Loucy (cell line): Measurements from ENCODE around the gene KRT86.

Experiments used
- H2AFZ ChIP-seq: fragments of 200-600 bp; sonication (generic); 2 replicates; pipeline ENCODE4 v1.6.0; 2016; ENCODE audit warnings: antibody characterized with exemption, mild to moderate bottlenecking, low read length, moderate library complexity
- H3F3A ChIP-seq: fragments of 200-600 bp; 2 replicates; pipeline ENCODE4 v1.6.0; 2016; ENCODE audit warnings: antibody characterized with exemption, low read depth, mild to moderate bottlenecking
- H3K27me3 ChIP-seq: fragments of 200-600 bp; sonication (generic); 2 replicates; pipeline ENCODE4 v1.6.1; 2014; ENCODE audit warnings: low read length, mild to moderate bottlenecking; ENCODE audit not compliant: insufficient read depth, poor library complexity, severe bottlenecking
- H3K36me3 ChIP-seq: fragments of 200-600 bp; sonication (generic); 2 replicates; pipeline ENCODE4 v1.6.1; 2016; ENCODE audit warnings: low read length; ENCODE audit not compliant: insufficient read depth
- H3K4me1 ChIP-seq: fragments of 200-600 bp; sonication (generic); 2 replicates; pipeline ENCODE4 v1.5.1; 2014; ENCODE audit warnings: low read length, mild to moderate bottlenecking; ENCODE audit not compliant: insufficient read depth, poor library complexity, severe bottlenecking
- H3K4me2 ChIP-seq: fragments of 200-600 bp; sonication (generic); 2 replicates; pipeline ENCODE4 v1.6.0; 2014; ENCODE audit warnings: antibody characterized with exemption, low read length, low read depth, mild to moderate bottlenecking; ENCODE audit not compliant: poor library complexity, severe bottlenecking
- H3K4me3 ChIP-seq: fragments of 200-600 bp; sonication (generic); 2 replicates; pipeline ENCODE4 v1.5.1; 2014; ENCODE audit warnings: low read length, mild to moderate bottlenecking, mixed read lengths; ENCODE audit not compliant: poor library complexity, severe bottlenecking
- H3K79me2 ChIP-seq: fragments of 200-600 bp; sonication (generic); 2 replicates; pipeline ENCODE4 v1.6.1; 2014; ENCODE audit warnings: low read length; ENCODE audit not compliant: insufficient read depth
- H3K9ac ChIP-seq: fragments of 200-600 bp; sonication (generic); 2 replicates; pipeline ENCODE4 v1.6.0; 2014; ENCODE audit warnings: mild to moderate bottlenecking, low read depth, low read length, moderate library complexity; ENCODE audit not compliant: poor library complexity, severe bottlenecking
- H3K9me2 ChIP-seq: fragments of 200-600 bp; sonication (generic); replicated peaks from 2 replicates; pipeline ENCODE4 v1.6.1; 2016; ENCODE audit warnings: low read depth, low read length, mixed read lengths
- H3K9me3 ChIP-seq: fragments of 200-600 bp; sonication (generic); 2 replicates; pipeline ENCODE4 v1.6.1; 2014; ENCODE audit warnings: mild to moderate bottlenecking, antibody characterized with exemption, low read length, low read depth; ENCODE audit not compliant: insufficient read depth
- H4K20me1 ChIP-seq: fragments of 200-600 bp; sonication (generic); 2 replicates; pipeline ENCODE4 v1.6.0; 2014; ENCODE audit warnings: antibody characterized with exemption, low read length, mild to moderate bottlenecking; ENCODE audit not compliant: insufficient read depth, poor library complexity, severe bottlenecking
- EZH2phosphoT487 ChIP-seq: fragments of 200-600 bp; IDR thresholded peaks from 2 replicates; pipeline ENCODE4 v1.6.1; 2018; ENCODE audit warnings: antibody characterized with exemption, mild to moderate bottlenecking, moderate library complexity, borderline replicate concordance
- TF ChIP-seq, protein P1 (sequence below): fragments of 200-600 bp; sonication (generic); conservative IDR thresholded peaks from 2 replicates; pipeline ENCODE4 v1.5.1; 2014; ENCODE audit warnings: mild to moderate bottlenecking, antibody characterized with exemption, low read length

The KRT86 gene

DNA sequence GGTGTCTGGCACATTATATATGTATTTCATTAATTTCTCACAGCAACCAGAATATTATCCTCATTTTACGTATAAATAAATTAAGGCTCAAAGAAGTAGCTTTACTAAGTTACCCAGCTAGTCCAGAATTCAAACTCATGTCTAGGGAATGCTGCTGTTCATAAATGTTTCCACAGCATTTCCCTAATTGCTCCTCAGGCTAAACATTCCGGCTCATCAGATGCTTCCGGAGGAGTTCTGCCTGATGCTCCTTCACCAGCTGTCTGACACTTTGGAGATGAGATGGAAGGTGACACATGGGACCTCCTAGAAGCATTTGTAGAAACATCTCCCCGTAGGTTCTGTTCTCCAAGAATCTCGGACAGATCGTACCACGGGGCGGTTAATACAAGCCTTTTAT, 80.7 kb downstream of the KRT86 start:
- Histone ChIP-seq H3K9me2 (no peaks in the 10 kb centered on the region), H3K27me3 (no peaks in the 10 kb centered on the region), H3K4me1 (peaks cover 63% of the 10 kb centered on the region), H3K79me2 (no peaks in the 10 kb centered on the region), H3K4me2 (no peak overlapping the region), H3K9ac (no peak overlapping the region), H3K4me3 (no peak overlapping the region), H3K9me3 (no peaks in the 10 kb centered on the region), H2AFZ (no peak overlapping the region), H4K20me1 (no peaks in the 10 kb centered on the region), H3K36me3 (no peaks in the 10 kb centered on the region), H3F3A (no peaks in the 10 kb centered on the region)
- TF ChIP-seq, protein P1, sequence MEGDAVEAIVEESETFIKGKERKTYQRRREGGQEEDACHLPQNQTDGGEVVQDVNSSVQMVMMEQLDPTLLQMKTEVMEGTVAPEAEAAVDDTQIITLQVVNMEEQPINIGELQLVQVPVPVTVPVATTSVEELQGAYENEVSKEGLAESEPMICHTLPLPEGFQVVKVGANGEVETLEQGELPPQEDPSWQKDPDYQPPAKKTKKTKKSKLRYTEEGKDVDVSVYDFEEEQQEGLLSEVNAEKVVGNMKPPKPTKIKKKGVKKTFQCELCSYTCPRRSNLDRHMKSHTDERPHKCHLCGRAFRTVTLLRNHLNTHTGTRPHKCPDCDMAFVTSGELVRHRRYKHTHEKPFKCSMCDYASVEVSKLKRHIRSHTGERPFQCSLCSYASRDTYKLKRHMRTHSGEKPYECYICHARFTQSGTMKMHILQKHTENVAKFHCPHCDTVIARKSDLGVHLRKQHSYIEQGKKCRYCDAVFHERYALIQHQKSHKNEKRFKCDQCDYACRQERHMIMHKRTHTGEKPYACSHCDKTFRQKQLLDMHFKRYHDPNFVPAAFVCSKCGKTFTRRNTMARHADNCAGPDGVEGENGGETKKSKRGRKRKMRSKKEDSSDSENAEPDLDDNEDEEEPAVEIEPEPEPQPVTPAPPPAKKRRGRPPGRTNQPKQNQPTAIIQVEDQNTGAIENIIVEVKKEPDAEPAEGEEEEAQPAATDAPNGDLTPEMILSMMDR, result no peak
- TF ChIP-seq EZH2phosphoT487, result no peak

DNA sequence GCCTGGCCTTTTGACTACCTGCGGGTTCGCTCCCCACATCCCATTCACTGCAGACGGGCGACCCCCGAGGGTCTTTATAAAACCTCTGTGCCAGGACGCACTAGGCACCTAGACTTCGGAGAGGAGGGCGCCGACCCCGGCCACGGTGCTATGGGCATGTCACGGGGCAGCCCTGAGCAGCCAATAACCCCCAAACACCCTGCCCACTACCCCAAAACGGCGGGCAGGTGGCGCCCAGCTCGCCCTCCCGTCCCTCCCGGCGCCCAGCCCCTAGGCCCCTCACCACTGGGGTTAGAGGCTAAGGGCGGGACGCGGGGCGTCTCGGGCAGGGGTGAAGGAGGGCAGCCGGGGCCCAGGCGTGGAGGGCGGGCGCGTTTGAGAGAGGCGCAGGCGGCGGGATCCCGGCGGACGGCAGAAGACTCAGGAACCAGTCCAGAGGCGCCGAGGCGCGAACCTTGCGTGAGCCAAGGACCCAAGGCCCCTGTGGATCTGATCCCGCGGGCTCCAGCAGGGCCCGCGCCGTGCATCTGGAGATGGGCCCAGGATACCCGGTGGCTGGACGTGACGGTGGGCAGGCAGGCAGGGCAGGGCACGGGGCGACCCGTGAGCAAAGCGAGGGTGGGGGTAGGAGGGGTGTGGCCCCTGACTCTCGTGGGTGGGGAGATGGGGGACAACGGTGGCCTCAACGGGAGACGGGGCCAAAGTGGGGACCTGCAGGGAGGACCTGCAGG, 81.8 kb downstream of the KRT86 start:
- H3K9me2 ChIP-seq, result no peaks in the 10 kb centered on the region
- H3K36me3 ChIP-seq, result no peaks in the 10 kb centered on the region
- no peaks in the 10 kb centered on the region for H3F3A ChIP-seq
- H3K4me3 ChIP-seq, result no peak overlapping the region
- H2AFZ ChIP-seq, result no peak overlapping the region
- no peaks in the 10 kb centered on the region for H3K9me3 ChIP-seq
- TF ChIP-seq, protein P1, result no peak
- no peak for TF ChIP-seq EZH2phosphoT487
- no peaks in the 10 kb centered on the region for H3K27me3 ChIP-seq
- no peak overlapping the region for H3K4me2 ChIP-seq
- H3K79me2 ChIP-seq, result no peaks in the 10 kb centered on the region
- peaks cover 68% of the 10 kb centered on the region for H3K4me1 ChIP-seq
- H4K20me1 ChIP-seq, result no peaks in the 10 kb centered on the region
- H3K9ac ChIP-seq, result no peak overlapping the region

DNA sequence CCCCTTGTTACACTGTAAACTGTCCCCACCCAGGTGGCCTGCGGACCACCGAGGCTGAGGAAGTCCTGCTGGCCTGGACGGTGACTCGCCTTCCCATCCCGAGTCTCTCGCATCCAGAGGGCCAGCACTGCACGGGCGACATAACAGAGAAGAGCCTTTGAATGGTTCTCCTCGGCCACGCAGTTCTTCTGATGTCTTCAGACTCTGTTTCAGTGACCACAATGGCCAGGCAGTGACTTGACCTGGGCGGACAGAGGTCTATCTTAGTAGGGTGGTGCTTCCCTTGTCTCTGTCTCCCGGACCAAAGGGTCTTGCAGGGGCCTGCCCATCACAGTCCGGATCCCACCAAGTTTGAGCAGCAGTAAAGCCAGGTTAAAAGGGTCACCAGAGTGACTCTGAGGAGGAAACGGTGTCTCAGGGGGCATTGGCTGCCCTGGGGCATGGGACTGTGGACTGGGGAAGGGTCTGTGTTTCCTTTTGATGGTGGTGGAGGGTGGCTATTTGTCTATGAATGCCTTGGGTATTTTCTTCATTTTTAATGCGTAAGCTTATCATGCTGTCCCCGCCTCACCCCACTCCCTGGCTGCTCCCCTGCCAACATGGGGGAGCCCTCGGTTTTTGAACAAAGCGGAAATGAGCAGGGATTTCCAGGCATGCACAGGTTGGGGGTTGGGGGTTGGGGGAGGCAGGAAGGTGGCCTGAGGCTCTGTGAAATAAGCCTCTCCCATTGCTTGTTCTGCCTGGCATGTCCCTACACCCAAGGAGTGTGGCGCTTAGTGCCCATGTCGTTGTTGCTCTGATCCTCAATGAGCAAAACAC, 82.5 kb downstream of the KRT86 start:
- TF ChIP-seq EZH2phosphoT487, result no peak
- TF ChIP-seq, protein P1, result no peak
- no peaks in the 10 kb centered on the region for H3K9me2 ChIP-seq
- no peaks in the 10 kb centered on the region for H3K9me3 ChIP-seq
- peaks cover 68% of the 10 kb centered on the region for H3K4me1 ChIP-seq
- no peak overlapping the region for H3K4me3 ChIP-seq
- H3K9ac ChIP-seq, result no peak overlapping the region
- H3K4me2 ChIP-seq, result no peak overlapping the region
- H2AFZ ChIP-seq, result no peak overlapping the region
- no peaks in the 10 kb centered on the region for H3K27me3 ChIP-seq
- no peaks in the 10 kb centered on the region for H4K20me1 ChIP-seq
- no peaks in the 10 kb centered on the region for H3K36me3 ChIP-seq
- no peaks in the 10 kb centered on the region for H3F3A ChIP-seq
- H3K79me2 ChIP-seq, result no peaks in the 10 kb centered on the region
